GM23338 (cell line): ENCODE measurements around the gene SRPK2. TPM values are rescaled to one million over a fixed set of nuclear protein-coding genes. Genes with fewer than 3 reads are reported as not detected.
A peak's percentile ranks its signal among the peaks of the same experiment; 100 is the strongest.

Experiments used
- ATAC-seq: fragments of 200-7000 bp; cut with Tn5 transposase; 3 replicates; pipeline ENCODE4 v1.9.1; 2020
- DNase-seq: peaks from one replicate; pipeline ENCODE4 v3.0.0-alpha.2; 2015; ENCODE audit warnings: low spot score
- H2AFZ ChIP-seq: fragments of 200-600 bp; sonication (generic); 2 replicates; pipeline ENCODE4 v1.8.0; 2016; ENCODE audit warnings: antibody characterized with exemption, mild to moderate bottlenecking, moderate library complexity
- H3F3A ChIP-seq: fragments of 200-600 bp; sonication (generic); replicated peaks from 2 replicates; pipeline ENCODE4 v1.8.0; 2017; ENCODE audit warnings: antibody characterized with exemption, mixed run types, low read depth
- H3K27ac ChIP-seq: fragments of 200-600 bp; sonication (generic); 2 replicates; pipeline ENCODE4 v1.6.1; 2016; ENCODE audit warnings: low read depth
- H3K27me3 ChIP-seq: fragments of 200-600 bp; sonication (generic); 2 replicates; pipeline ENCODE4 v1.8.0; 2016; ENCODE audit warnings: mild to moderate bottlenecking, mixed run types, moderate library complexity; ENCODE audit not compliant: insufficient read depth
- H3K36me3 ChIP-seq: fragments of 200-600 bp; sonication (generic); 2 replicates; pipeline ENCODE4 v1.8.0; 2016; ENCODE audit warnings: mild to moderate bottlenecking; ENCODE audit not compliant: insufficient read depth
- H3K4me1 ChIP-seq: fragments of 200-600 bp; sonication (generic); 2 replicates; pipeline ENCODE4 v1.8.0; 2016; ENCODE audit warnings: mild to moderate bottlenecking, moderate library complexity; ENCODE audit not compliant: insufficient read depth
- H3K4me2 ChIP-seq: fragments of 200-600 bp; sonication (generic); 2 replicates; pipeline ENCODE4 v1.7.1; 2017; ENCODE audit warnings: mixed run types
- H3K4me3 ChIP-seq: fragments of 200-600 bp; sonication (generic); 2 replicates; pipeline ENCODE4 v1.6.1; 2016; ENCODE audit warnings: mixed run types
- H3K79me2 ChIP-seq: fragments of 200-600 bp; sonication (generic); replicated peaks from 2 replicates; pipeline ENCODE4 v1.8.0; 2017; ENCODE audit warnings: mild to moderate bottlenecking; ENCODE audit not compliant: insufficient read depth
- H3K9me2 ChIP-seq: fragments of 200-600 bp; sonication (generic); 2 replicates; pipeline ENCODE4 v1.8.0; 2017; ENCODE audit not compliant: insufficient read depth
- H4K20me1 ChIP-seq: fragments of 200-600 bp; sonication (generic); replicated peaks from 2 replicates; pipeline ENCODE4 v1.8.0; 2017; ENCODE audit warnings: mild to moderate bottlenecking; ENCODE audit not compliant: insufficient read depth
- H3K27ac Mint-ChIP-seq: 2 replicates; pipeline ENCODE4 v1.8.0; 2020; ENCODE audit warnings: inconsistent platforms, mild to moderate bottlenecking, moderate library complexity, mixed read lengths
- H3K27me3 Mint-ChIP-seq: 3 replicates; pipeline ENCODE4 v1.8.0; 2022; ENCODE audit warnings: low read depth, mild to moderate bottlenecking, moderate library complexity, mixed read lengths, inconsistent platforms; ENCODE audit not compliant: insufficient read depth, poor library complexity
- H3K36me3 Mint-ChIP-seq: 3 replicates; pipeline ENCODE4 v1.8.0; 2021; ENCODE audit warnings: low read depth, mild to moderate bottlenecking, inconsistent platforms, moderate library complexity, mixed read lengths
- H3K4me1 Mint-ChIP-seq: 3 replicates; pipeline ENCODE4 v1.8.0; 2020; ENCODE audit warnings: mild to moderate bottlenecking, inconsistent platforms, mixed read lengths
- H3K4me3 Mint-ChIP-seq: 3 replicates; pipeline ENCODE4 v1.8.0; 2021; ENCODE audit warnings: moderate library complexity, mild to moderate bottlenecking, inconsistent platforms, mixed read lengths
- H3K9me3 Mint-ChIP-seq: 3 replicates; pipeline ENCODE4 v1.8.0; 2020; ENCODE audit warnings: moderate library complexity, mild to moderate bottlenecking, inconsistent platforms, mixed read lengths
- CREB1 ChIP-seq: fragments of 250-450 bp; sonication (Bioruptor Pico); IDR thresholded peaks from 2 replicates; pipeline ENCODE4 v1.5.0; 2020; ENCODE audit warnings: low read depth, mild to moderate bottlenecking, moderate library complexity
- EZH2 ChIP-seq: fragments of 200-600 bp; sonication (generic); IDR thresholded peaks from one replicate; pipeline ENCODE4 v1.8.0; 2017; ENCODE audit warnings: antibody characterized with exemption, mild to moderate bottlenecking, low read depth; ENCODE audit not compliant: unreplicated experiment
- EZH2phosphoT487 ChIP-seq: fragments of 200-600 bp; sonication (generic); IDR thresholded peaks from one replicate; pipeline ENCODE4 v1.8.1; 2018; ENCODE audit warnings: antibody characterized with exemption; ENCODE audit not compliant: unreplicated experiment
- JUNB ChIP-seq: IDR thresholded peaks from one replicate; pipeline ENCODE4 v1.6.1; 2016; ENCODE audit warnings: antibody characterized with exemption; ENCODE audit not compliant: unreplicated experiment
- NANOG ChIP-seq: IDR thresholded peaks from 2 replicates; pipeline ENCODE4 v1.6.1; 2016; ENCODE audit warnings: antibody characterized with exemption, borderline replicate concordance
- POLR2AphosphoS5 ChIP-seq: IDR thresholded peaks from 2 replicates; pipeline ENCODE4 v1.6.1; 2016; ENCODE audit warnings: antibody characterized with exemption, low read depth
- STAT1 ChIP-seq: IDR thresholded peaks from one replicate; pipeline ENCODE4 v1.6.1; 2016; ENCODE audit warnings: antibody characterized with exemption; ENCODE audit not compliant: unreplicated experiment
- ZNF114 ChIP-seq: fragments of 250-450 bp; sonication (Bioruptor Pico); IDR thresholded peaks from 2 replicates; pipeline ENCODE4 v1.5.0; 2020; ENCODE audit warnings: mild to moderate bottlenecking, moderate library complexity
- ZNF331 ChIP-seq: fragments of 250-450 bp; sonication (Bioruptor Pico); IDR thresholded peaks from 2 replicates; pipeline ENCODE4 v1.5.0; 2020; ENCODE audit warnings: low read depth, mild to moderate bottlenecking, moderate library complexity
- polyA plus RNA-seq: library from polyadenylated mRNA; unstranded; fragments of >200 nt; fragmentation: Nextera tagmentation; extraction: Ambion mirVana; gene quantifications from 2 replicates; pipeline ENCODE4 v1.2.1, GENCODE V29; 2016
- total RNA-seq: library from RNA; depleted of rRNA; stranded (reverse); fragments of >200 nt; shearing (Covaris generic); gene quantifications from 2 replicates; pipeline ENCODE4 v1.2.3, GENCODE V29; 2014
- TF ChIP-seq, protein P1 (sequence below): IDR thresholded peaks from 2 replicates; pipeline ENCODE4 v1.6.1; 2016; ENCODE audit warnings: antibody characterized with exemption
- TF ChIP-seq, protein P2 (sequence below): IDR thresholded peaks from one replicate; pipeline ENCODE4 v1.6.1; 2018; ENCODE audit warnings: antibody characterized with exemption; ENCODE audit not compliant: unreplicated experiment
- TF ChIP-seq, protein P3 (sequence below), 2 experiments: fragments of 200-600 bp in 1 of 2; sonication (generic) in 1 of 2; conservative IDR thresholded peaks; 2 replicates each; pipeline versions ENCODE4 v1.5.1 to v1.6.1; 2016 to 2017; ENCODE audit warnings: antibody characterized with exemption in 2 of 2, low read depth in 2 of 2, mild to moderate bottlenecking in 2 of 2, moderate library complexity in 1 of 2
- TF ChIP-seq, protein P4 (sequence below): fragments of 250-450 bp; sonication (Bioruptor Pico); IDR thresholded peaks from 2 replicates; pipeline ENCODE4 v1.5.0; 2020; ENCODE audit warnings: mild to moderate bottlenecking, moderate library complexity

SRPK2 gene
- total and polyA plus RNA-seq, 2 experiments from 2014 or later, result 66.3 to 91.5 TPM

DNA sequence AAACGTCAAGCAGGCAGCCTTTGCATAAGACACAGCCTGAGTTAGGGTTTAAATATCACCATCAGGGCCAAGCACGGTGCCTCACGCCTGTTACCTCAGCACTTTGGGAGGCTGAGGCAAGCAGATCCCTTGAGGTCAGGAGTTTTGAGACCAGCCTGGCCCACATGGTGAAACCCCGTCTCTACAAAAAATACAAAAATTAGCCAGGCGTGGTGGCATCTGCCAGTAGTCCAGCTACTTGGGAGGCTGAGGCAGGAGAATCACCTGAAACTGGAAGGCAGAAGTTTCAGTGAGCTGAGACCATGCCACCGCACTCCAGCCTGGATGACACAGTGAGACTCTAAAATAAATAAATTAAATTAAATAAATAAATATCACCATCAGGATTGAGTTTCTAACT lies 33.0 kb downstream of the SRPK2 start:
- Histone ChIP-seq H2AFZ (no peak overlapping the region), H4K20me1 (peaks cover 54% of the 10 kb centered on the region), H3K79me2 (peaks cover 98% of the 10 kb centered on the region), H3K4me1 (peaks cover 20% of the 10 kb centered on the region), H3K27me3 (no peaks in the 10 kb centered on the region), H3K36me3 (no peaks in the 10 kb centered on the region), H3K4me2 (no peak overlapping the region), H3F3A (no peaks in the 10 kb centered on the region), H3K4me3 (no peak overlapping the region), H3K27ac (peak overlapping the region; percentile 50; the same call in 1 of the 2 replicates), H3K9me2 (no peaks in the 10 kb centered on the region)
- Mint-ChIP-seq H3K4me3 (no peak overlapping the region), H3K9me3 (no peaks in the 10 kb centered on the region), H3K36me3 (peaks cover 2% of the 10 kb centered on the region; the same call in 2 of the 3 replicates), H3K27ac (no peak overlapping the region), H3K27me3 (peaks cover 4% of the 10 kb centered on the region), H3K4me1 (peaks cover 39% of the 10 kb centered on the region)
- TF ChIP-seq, protein P1, sequence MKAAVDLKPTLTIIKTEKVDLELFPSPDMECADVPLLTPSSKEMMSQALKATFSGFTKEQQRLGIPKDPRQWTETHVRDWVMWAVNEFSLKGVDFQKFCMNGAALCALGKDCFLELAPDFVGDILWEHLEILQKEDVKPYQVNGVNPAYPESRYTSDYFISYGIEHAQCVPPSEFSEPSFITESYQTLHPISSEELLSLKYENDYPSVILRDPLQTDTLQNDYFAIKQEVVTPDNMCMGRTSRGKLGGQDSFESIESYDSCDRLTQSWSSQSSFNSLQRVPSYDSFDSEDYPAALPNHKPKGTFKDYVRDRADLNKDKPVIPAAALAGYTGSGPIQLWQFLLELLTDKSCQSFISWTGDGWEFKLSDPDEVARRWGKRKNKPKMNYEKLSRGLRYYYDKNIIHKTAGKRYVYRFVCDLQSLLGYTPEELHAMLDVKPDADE, result no peak
- no peak for TF ChIP-seq ZNF331 (CRISPR knock-in tag)
- no peak for TF ChIP-seq JUNB
- no peak for TF ChIP-seq CREB1 (CRISPR knock-in tag)
- no peak for TF ChIP-seq EZH2phosphoT487
- TF ChIP-seq, protein P2, sequence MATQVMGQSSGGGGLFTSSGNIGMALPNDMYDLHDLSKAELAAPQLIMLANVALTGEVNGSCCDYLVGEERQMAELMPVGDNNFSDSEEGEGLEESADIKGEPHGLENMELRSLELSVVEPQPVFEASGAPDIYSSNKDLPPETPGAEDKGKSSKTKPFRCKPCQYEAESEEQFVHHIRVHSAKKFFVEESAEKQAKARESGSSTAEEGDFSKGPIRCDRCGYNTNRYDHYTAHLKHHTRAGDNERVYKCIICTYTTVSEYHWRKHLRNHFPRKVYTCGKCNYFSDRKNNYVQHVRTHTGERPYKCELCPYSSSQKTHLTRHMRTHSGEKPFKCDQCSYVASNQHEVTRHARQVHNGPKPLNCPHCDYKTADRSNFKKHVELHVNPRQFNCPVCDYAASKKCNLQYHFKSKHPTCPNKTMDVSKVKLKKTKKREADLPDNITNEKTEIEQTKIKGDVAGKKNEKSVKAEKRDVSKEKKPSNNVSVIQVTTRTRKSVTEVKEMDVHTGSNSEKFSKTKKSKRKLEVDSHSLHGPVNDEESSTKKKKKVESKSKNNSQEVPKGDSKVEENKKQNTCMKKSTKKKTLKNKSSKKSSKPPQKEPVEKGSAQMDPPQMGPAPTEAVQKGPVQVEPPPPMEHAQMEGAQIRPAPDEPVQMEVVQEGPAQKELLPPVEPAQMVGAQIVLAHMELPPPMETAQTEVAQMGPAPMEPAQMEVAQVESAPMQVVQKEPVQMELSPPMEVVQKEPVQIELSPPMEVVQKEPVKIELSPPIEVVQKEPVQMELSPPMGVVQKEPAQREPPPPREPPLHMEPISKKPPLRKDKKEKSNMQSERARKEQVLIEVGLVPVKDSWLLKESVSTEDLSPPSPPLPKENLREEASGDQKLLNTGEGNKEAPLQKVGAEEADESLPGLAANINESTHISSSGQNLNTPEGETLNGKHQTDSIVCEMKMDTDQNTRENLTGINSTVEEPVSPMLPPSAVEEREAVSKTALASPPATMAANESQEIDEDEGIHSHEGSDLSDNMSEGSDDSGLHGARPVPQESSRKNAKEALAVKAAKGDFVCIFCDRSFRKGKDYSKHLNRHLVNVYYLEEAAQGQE, result no peak
- no peak for TF ChIP-seq POLR2AphosphoS5
- TF ChIP-seq, protein P3, sequence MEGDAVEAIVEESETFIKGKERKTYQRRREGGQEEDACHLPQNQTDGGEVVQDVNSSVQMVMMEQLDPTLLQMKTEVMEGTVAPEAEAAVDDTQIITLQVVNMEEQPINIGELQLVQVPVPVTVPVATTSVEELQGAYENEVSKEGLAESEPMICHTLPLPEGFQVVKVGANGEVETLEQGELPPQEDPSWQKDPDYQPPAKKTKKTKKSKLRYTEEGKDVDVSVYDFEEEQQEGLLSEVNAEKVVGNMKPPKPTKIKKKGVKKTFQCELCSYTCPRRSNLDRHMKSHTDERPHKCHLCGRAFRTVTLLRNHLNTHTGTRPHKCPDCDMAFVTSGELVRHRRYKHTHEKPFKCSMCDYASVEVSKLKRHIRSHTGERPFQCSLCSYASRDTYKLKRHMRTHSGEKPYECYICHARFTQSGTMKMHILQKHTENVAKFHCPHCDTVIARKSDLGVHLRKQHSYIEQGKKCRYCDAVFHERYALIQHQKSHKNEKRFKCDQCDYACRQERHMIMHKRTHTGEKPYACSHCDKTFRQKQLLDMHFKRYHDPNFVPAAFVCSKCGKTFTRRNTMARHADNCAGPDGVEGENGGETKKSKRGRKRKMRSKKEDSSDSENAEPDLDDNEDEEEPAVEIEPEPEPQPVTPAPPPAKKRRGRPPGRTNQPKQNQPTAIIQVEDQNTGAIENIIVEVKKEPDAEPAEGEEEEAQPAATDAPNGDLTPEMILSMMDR (conservative IDR thresholded peaks at IDR 0.05; ENCODE audit: low read depth in 2 of 2), result no peak
- no peak for TF ChIP-seq ZNF114 (CRISPR knock-in tag)
- TF ChIP-seq, protein P4, sequence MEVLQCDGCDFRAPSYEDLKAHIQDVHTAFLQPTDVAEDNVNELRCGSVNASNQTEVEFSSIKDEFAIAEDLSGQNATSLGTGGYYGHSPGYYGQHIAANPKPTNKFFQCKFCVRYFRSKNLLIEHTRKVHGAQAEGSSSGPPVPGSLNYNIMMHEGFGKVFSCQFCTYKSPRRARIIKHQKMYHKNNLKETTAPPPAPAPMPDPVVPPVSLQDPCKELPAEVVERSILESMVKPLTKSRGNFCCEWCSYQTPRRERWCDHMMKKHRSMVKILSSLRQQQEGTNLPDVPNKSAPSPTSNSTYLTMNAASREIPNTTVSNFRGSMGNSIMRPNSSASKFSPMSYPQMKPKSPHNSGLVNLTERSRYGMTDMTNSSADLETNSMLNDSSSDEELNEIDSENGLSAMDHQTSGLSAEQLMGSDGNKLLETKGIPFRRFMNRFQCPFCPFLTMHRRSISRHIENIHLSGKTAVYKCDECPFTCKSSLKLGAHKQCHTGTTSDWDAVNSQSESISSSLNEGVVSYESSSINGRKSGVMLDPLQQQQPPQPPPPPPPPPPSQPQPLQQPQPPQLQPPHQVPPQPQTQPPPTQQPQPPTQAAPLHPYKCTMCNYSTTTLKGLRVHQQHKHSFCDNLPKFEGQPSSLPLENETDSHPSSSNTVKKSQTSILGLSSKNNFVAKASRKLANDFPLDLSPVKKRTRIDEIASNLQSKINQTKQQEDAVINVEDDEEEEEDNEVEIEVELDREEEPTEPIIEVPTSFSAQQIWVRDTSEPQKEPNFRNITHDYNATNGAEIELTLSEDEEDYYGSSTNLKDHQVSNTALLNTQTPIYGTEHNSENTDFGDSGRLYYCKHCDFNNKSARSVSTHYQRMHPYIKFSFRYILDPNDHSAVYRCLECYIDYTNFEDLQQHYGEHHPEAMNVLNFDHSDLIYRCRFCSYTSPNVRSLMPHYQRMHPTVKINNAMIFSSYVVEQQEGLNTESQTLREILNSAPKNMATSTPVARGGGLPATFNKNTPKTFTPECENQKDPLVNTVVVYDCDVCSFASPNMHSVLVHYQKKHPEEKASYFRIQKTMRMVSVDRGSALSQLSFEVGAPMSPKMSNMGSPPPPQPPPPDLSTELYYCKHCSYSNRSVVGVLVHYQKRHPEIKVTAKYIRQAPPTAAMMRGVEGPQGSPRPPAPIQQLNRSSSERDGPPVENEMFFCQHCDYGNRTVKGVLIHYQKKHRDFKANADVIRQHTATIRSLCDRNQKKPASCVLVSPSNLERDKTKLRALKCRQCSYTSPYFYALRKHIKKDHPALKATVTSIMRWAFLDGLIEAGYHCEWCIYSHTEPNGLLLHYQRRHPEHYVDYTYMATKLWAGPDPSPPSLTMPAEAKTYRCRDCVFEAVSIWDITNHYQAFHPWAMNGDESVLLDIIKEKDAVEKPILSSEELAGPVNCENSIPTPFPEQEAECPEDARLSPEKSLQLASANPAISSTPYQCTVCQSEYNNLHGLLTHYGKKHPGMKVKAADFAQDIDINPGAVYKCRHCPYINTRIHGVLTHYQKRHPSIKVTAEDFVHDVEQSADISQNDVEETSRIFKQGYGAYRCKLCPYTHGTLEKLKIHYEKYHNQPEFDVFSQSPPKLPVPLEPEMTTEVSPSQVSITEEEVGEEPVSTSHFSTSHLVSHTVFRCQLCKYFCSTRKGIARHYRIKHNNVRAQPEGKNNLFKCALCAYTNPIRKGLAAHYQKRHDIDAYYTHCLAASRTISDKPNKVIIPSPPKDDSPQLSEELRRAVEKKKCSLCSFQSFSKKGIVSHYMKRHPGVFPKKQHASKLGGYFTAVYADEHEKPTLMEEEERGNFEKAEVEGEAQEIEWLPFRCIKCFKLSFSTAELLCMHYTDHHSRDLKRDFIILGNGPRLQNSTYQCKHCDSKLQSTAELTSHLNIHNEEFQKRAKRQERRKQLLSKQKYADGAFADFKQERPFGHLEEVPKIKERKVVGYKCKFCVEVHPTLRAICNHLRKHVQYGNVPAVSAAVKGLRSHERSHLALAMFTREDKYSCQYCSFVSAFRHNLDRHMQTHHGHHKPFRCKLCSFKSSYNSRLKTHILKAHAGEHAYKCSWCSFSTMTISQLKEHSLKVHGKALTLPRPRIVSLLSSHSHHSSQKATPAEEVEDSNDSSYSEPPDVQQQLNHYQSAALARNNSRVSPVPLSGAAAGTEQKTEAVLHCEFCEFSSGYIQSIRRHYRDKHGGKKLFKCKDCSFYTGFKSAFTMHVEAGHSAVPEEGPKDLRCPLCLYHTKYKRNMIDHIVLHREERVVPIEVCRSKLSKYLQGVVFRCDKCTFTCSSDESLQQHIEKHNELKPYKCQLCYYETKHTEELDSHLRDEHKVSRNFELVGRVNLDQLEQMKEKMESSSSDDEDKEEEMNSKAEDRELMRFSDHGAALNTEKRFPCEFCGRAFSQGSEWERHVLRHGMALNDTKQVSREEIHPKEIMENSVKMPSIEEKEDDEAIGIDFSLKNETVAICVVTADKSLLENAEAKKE (CRISPR knock-in tag), result no peak
- TF ChIP-seq STAT1, result no peak
- TF ChIP-seq NANOG, result no peak
- TF ChIP-seq EZH2, result no peak
- ATAC-seq, result no peak
- DNase-seq, result no peak
